Loucy (cell line): ENCODE measurements around the gene COL6A5.

Source experiments
- H2AFZ ChIP-seq: fragments of 200-600 bp; sonication (generic); 2 replicates; pipeline ENCODE4 v1.6.0; 2016; ENCODE audit warnings: antibody characterized with exemption, mild to moderate bottlenecking, low read length, moderate library complexity
- H3F3A ChIP-seq: fragments of 200-600 bp; 2 replicates; pipeline ENCODE4 v1.6.0; 2016; ENCODE audit warnings: antibody characterized with exemption, low read depth, mild to moderate bottlenecking
- H3K27me3 ChIP-seq: fragments of 200-600 bp; sonication (generic); 2 replicates; pipeline ENCODE4 v1.6.1; 2014; ENCODE audit warnings: low read length, mild to moderate bottlenecking; ENCODE audit not compliant: insufficient read depth, poor library complexity, severe bottlenecking
- H3K36me3 ChIP-seq: fragments of 200-600 bp; sonication (generic); 2 replicates; pipeline ENCODE4 v1.6.1; 2016; ENCODE audit warnings: low read length; ENCODE audit not compliant: insufficient read depth
- H3K4me1 ChIP-seq: fragments of 200-600 bp; sonication (generic); 2 replicates; pipeline ENCODE4 v1.5.1; 2014; ENCODE audit warnings: low read length, mild to moderate bottlenecking; ENCODE audit not compliant: insufficient read depth, poor library complexity, severe bottlenecking
- H3K4me2 ChIP-seq: fragments of 200-600 bp; sonication (generic); 2 replicates; pipeline ENCODE4 v1.6.0; 2014; ENCODE audit warnings: antibody characterized with exemption, low read length, low read depth, mild to moderate bottlenecking; ENCODE audit not compliant: poor library complexity, severe bottlenecking
- H3K4me3 ChIP-seq: fragments of 200-600 bp; sonication (generic); 2 replicates; pipeline ENCODE4 v1.5.1; 2014; ENCODE audit warnings: low read length, mild to moderate bottlenecking, mixed read lengths; ENCODE audit not compliant: poor library complexity, severe bottlenecking
- H3K79me2 ChIP-seq: fragments of 200-600 bp; sonication (generic); 2 replicates; pipeline ENCODE4 v1.6.1; 2014; ENCODE audit warnings: low read length; ENCODE audit not compliant: insufficient read depth
- H3K9ac ChIP-seq: fragments of 200-600 bp; sonication (generic); 2 replicates; pipeline ENCODE4 v1.6.0; 2014; ENCODE audit warnings: mild to moderate bottlenecking, low read depth, low read length, moderate library complexity; ENCODE audit not compliant: poor library complexity, severe bottlenecking
- H3K9me2 ChIP-seq: fragments of 200-600 bp; sonication (generic); replicated peaks from 2 replicates; pipeline ENCODE4 v1.6.1; 2016; ENCODE audit warnings: low read depth, low read length, mixed read lengths
- H3K9me3 ChIP-seq: fragments of 200-600 bp; sonication (generic); 2 replicates; pipeline ENCODE4 v1.6.1; 2014; ENCODE audit warnings: mild to moderate bottlenecking, antibody characterized with exemption, low read length, low read depth; ENCODE audit not compliant: insufficient read depth
- H4K20me1 ChIP-seq: fragments of 200-600 bp; sonication (generic); 2 replicates; pipeline ENCODE4 v1.6.0; 2014; ENCODE audit warnings: antibody characterized with exemption, low read length, mild to moderate bottlenecking; ENCODE audit not compliant: insufficient read depth, poor library complexity, severe bottlenecking
- CTCF ChIP-seq: fragments of 200-600 bp; sonication (generic); conservative IDR thresholded peaks from 2 replicates; pipeline ENCODE4 v1.5.1; 2014; ENCODE audit warnings: mild to moderate bottlenecking, antibody characterized with exemption, low read length
- EZH2phosphoT487 ChIP-seq: fragments of 200-600 bp; IDR thresholded peaks from 2 replicates; pipeline ENCODE4 v1.6.1; 2018; ENCODE audit warnings: antibody characterized with exemption, mild to moderate bottlenecking, moderate library complexity, borderline replicate concordance

COL6A5 gene

GRCh38 chr3:130519754-130520153 is 174.3 kb downstream of the COL6A5 start:
- peaks cover 7% of the 10 kb centered on the region for H3K27me3 ChIP-seq
- H3K9me3 ChIP-seq, result no peaks in the 10 kb centered on the region
- H4K20me1 ChIP-seq, result no peaks in the 10 kb centered on the region
- H3K79me2 ChIP-seq, result no peaks in the 10 kb centered on the region
- no peaks in the 10 kb centered on the region for H3K9me2 ChIP-seq
- H3K4me3 ChIP-seq, result no peak overlapping the region
- TF ChIP-seq CTCF, result no peak
- TF ChIP-seq EZH2phosphoT487, result no peak
- no peaks in the 10 kb centered on the region for H3K36me3 ChIP-seq
- no peak overlapping the region for H3K4me2 ChIP-seq
- H3K9ac ChIP-seq, result no peak overlapping the region
- H2AFZ ChIP-seq, result no peak overlapping the region
- H3F3A ChIP-seq, result no peaks in the 10 kb centered on the region
- no peaks in the 10 kb centered on the region for H3K4me1 ChIP-seq

GRCh38 chr3:130522399-130522798 is 176.9 kb downstream of the COL6A5 start:
- Histone ChIP-seq H3K4me3 (no peak overlapping the region), H3K4me2 (no peak overlapping the region), H3F3A (no peaks in the 10 kb centered on the region), H3K9ac (no peak overlapping the region), H3K27me3 (peaks cover 7% of the 10 kb centered on the region), H2AFZ (no peak overlapping the region), H3K9me2 (no peaks in the 10 kb centered on the region), H3K36me3 (no peaks in the 10 kb centered on the region), H3K9me3 (no peaks in the 10 kb centered on the region), H4K20me1 (no peaks in the 10 kb centered on the region), H3K79me2 (no peaks in the 10 kb centered on the region), H3K4me1 (no peaks in the 10 kb centered on the region)
- TF ChIP-seq CTCF, result no peak
- no peak for TF ChIP-seq EZH2phosphoT487

DNA sequence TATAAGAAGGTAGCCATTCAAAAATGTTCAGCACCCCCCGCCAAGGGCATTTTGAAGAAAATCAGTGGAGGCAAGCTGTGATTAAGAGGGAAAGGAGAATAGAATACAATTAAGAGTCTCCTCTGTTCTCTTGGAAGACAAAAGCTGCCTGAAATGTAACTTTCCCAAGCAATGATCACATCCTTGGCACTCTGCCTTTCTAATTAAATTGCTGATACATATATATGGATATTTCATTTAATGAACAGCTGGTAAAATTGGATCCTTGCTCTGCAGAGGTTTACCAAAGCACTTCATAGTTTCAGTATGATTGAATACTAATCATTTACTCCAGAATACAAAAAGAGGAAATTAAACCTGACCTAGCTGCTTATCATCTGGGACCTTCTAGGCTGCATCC is 182.0 kb downstream of the COL6A5 start:
- no peak overlapping the region for H3K4me2 ChIP-seq
- no peak for TF ChIP-seq CTCF
- TF ChIP-seq EZH2phosphoT487, result no peak
- H3K9ac ChIP-seq, result no peak overlapping the region
- no peaks in the 10 kb centered on the region for H3K9me3 ChIP-seq
- no peaks in the 10 kb centered on the region for H3K9me2 ChIP-seq
- no peak overlapping the region for H2AFZ ChIP-seq
- H4K20me1 ChIP-seq, result no peaks in the 10 kb centered on the region
- no peaks in the 10 kb centered on the region for H3K36me3 ChIP-seq
- H3K4me1 ChIP-seq, result peaks cover 6% of the 10 kb centered on the region
- H3K27me3 ChIP-seq, result peaks cover 7% of the 10 kb centered on the region
- no peaks in the 10 kb centered on the region for H3K79me2 ChIP-seq
- no peak overlapping the region for H3K4me3 ChIP-seq
- H3F3A ChIP-seq, result no peaks in the 10 kb centered on the region
